HEK293 (cell line): ENCODE data around the gene RAVER2.
A peak's percentile ranks its signal among the peaks of the same experiment; 100 is the strongest.

Experiments used
- CTCF ChIA-PET: fragments of 350-600 bp; formaldehyde crosslinking; extraction: SDS; loops from one replicate; lab custom pipeline; 2021; ENCODE audit warnings: antibody characterized with exemption; lab: Yijun Ruan, JAX
- POLR2A ChIA-PET: fragments of 300-600 bp; formaldehyde crosslinking; extraction: SDS; loops from one replicate; lab custom pipeline; 2020; ENCODE audit warnings: antibody characterized with exemption, inconsistent platforms; lab: Yijun Ruan, JAX
- H3K27ac ChIP-seq: fragments of 200-500 bp; sonication (Bioruptor generic); 2 replicates; pipeline ENCODE4 v1.5.1; 2014; ENCODE audit warnings: low read depth, low read length, control low read depth, inconsistent platforms; ENCODE audit errors: extremely low read depth
- H3K36me3 ChIP-seq, 2 experiments: fragments of 200-500 bp in 1 of 2; sonication (Bioruptor generic) in 1 of 2; 1 replicate in 1 of 2; 2 replicates in 1 of 2; pipeline ENCODE4 v1.5.1; 2014 to 2017; ENCODE audit warnings: inconsistent platforms in 2 of 2, low read length in 2 of 2; ENCODE audit not compliant: control insufficient read depth in 2 of 2, insufficient read depth in 1 of 2
- H3K4me1 ChIP-seq: fragments of 200-500 bp; sonication (Bioruptor generic); 2 replicates; pipeline ENCODE4 v1.5.1; 2014; ENCODE audit warnings: mild to moderate bottlenecking, low read length, inconsistent platforms; ENCODE audit not compliant: control insufficient read depth, insufficient read depth
- H3K4me3 ChIP-seq: 2 replicates; pipeline ENCODE4 v1.5.1; 2011; ENCODE audit warnings: low read depth, mild to moderate bottlenecking, control low read depth, low read length, moderate library complexity
- H3K9me3 ChIP-seq: fragments of 200-500 bp; sonication (Bioruptor generic); 2 replicates; pipeline ENCODE4 v1.5.1; 2014; ENCODE audit warnings: low read depth, low read length, inconsistent platforms; ENCODE audit not compliant: control insufficient read depth, insufficient read depth
- ATF2 ChIP-seq: fragments of 450-650 bp; formaldehyde crosslinking; IDR thresholded peaks from 2 replicates; pipeline ENCODE4 v1.5.1; 2016; ENCODE audit warnings: missing biosample characterization, missing genetic modification characterization, low read depth
- GLI4 ChIP-seq: fragments of 450-650 bp; formaldehyde crosslinking; IDR thresholded peaks from 2 replicates; pipeline ENCODE4 v1.5.1; 2016; ENCODE audit warnings: missing biosample characterization, missing genetic modification characterization
- REST ChIP-seq: fragments of 450-650 bp; formaldehyde crosslinking; IDR thresholded peaks from 2 replicates; pipeline ENCODE4 v1.5.1; 2016; ENCODE audit warnings: missing biosample characterization, missing genetic modification characterization
- SP7 ChIP-seq: fragments of 450-650 bp; formaldehyde crosslinking; IDR thresholded peaks from 2 replicates; pipeline ENCODE4 v1.5.1; 2016; ENCODE audit warnings: missing biosample characterization, missing genetic modification characterization
- ZFHX2 ChIP-seq: fragments of 450-650 bp; formaldehyde crosslinking; conservative IDR thresholded peaks from 2 replicates; pipeline ENCODE4 v1.5.1; 2016; ENCODE audit warnings: missing biosample characterization, missing genetic modification characterization
- ZNF10 ChIP-seq: fragments of 450-650 bp; formaldehyde crosslinking; IDR thresholded peaks from 2 replicates; pipeline ENCODE4 v1.5.1; 2017; ENCODE audit warnings: missing biosample characterization, missing genetic modification characterization
- ZNF354C ChIP-seq: fragments of 450-650 bp; formaldehyde crosslinking; IDR thresholded peaks from 2 replicates; pipeline ENCODE4 v1.5.1; 2016; ENCODE audit warnings: missing biosample characterization, missing genetic modification characterization, low read depth, borderline replicate concordance
- ZNF548 ChIP-seq: fragments of 450-650 bp; formaldehyde crosslinking; IDR thresholded peaks from 2 replicates; pipeline ENCODE4 v1.5.1; 2016; ENCODE audit warnings: missing biosample characterization, missing genetic modification characterization
- ZNF639 ChIP-seq: fragments of 450-650 bp; formaldehyde crosslinking; IDR thresholded peaks from 2 replicates; pipeline ENCODE4 v1.5.1; 2016; ENCODE audit warnings: missing biosample characterization, missing genetic modification characterization
- ZNF76 ChIP-seq: fragments of 450-650 bp; formaldehyde crosslinking; IDR thresholded peaks from 2 replicates; pipeline ENCODE4; 2016; ENCODE audit warnings: low read depth, missing biosample characterization, missing genetic modification characterization, borderline replicate concordance
- ZNF830 ChIP-seq: fragments of 450-650 bp; IDR thresholded peaks from 2 replicates; pipeline ENCODE4 v1.5.0; 2018; ENCODE audit warnings: missing biosample characterization, missing genetic modification characterization, low read depth, mild to moderate bottlenecking, moderate library complexity
- ZXDB ChIP-seq: fragments of 450-650 bp; formaldehyde crosslinking; IDR thresholded peaks from 2 replicates; pipeline ENCODE4 v1.5.1; 2016; ENCODE audit warnings: missing biosample characterization, missing genetic modification characterization

Gene RAVER2

GRCh38 chr1:64839261-64839660 lies 94.4 kb downstream of the RAVER2 start:
- Histone ChIP-seq H3K27ac (no peak overlapping the region), H3K4me1 (no peaks in the 10 kb centered on the region), H3K36me3 (peaks cover 5 to 80% of the 10 kb centered on the region in 2 experiments; a peak in 2 of 3 replicates), H3K9me3 (no peaks in the 10 kb centered on the region), H3K4me3 (no peak overlapping the region)
- POLR2A ChIA-PET = interaction anchor here (1.4 kb wide), 1 partner anchor 126 kb away, joined by 3 read pairs; no protein-coding TSS in a partner anchor
- CTCF ChIA-PET = interaction anchor here (0.7 kb wide), 1 partner anchor 46 kb away, joined by 3 read pairs; no protein-coding TSS in a partner anchor
- TF ChIP-seq ZXDB (tag by site-specific recombination) (no peak), ZNF548 (tag by site-specific recombination) (no peak), ZNF639 (tag by site-specific recombination) (no peak), ZFHX2 (tag by site-specific recombination) (no peak), ZNF10 (tag by site-specific recombination) (0 out of 2 replicates have a peak, but pooled peaks have one; percentile 9), ZNF830 (tag by site-specific recombination) (no peak)

- POLR2A ChIA-PET = no interaction called here
Observed at GRCh38 chr1:64839732-64840405, 95.0 kb downstream of the RAVER2 start.

More at GRCh38 chr1:64839732-64840405, 95.0 kb downstream of the RAVER2 start:
- Histone ChIP-seq H3K4me1 (no peaks in the 10 kb centered on the region), H3K4me3 (no peak overlapping the region), H3K27ac (no peak overlapping the region), H3K9me3 (no peaks in the 10 kb centered on the region), H3K36me3 (peaks cover 5 to 79% of the 10 kb centered on the region in 2 experiments; a peak in 2 of 3 replicates)
- no peak for TF ChIP-seq ATF2 (tag by site-specific recombination)
- TF ChIP-seq GLI4 = no peak
- no peak for TF ChIP-seq SP7 (tag by site-specific recombination)
- TF ChIP-seq ZNF354C = no peak
- no peak for TF ChIP-seq ZNF76
- no peak for TF ChIP-seq REST (tag by site-specific recombination)
- CTCF ChIA-PET = interaction anchor here (0.7 kb wide), 1 partner anchor 45 kb away, joined by 3 read pairs; no protein-coding TSS in a partner anchor
